Endothelial cell (in vitro differentiated cells): ENCODE measurements around the gene HHAT. TPM values are rescaled to one million over a fixed set of nuclear protein-coding genes. Genes with fewer than 3 reads are reported as not detected.

Experiments
- DNase-seq: peaks from one replicate; pipeline ENCODE4 v3.0.0; 2021; ENCODE audit warnings: low spot score
- H3K27ac Mint-ChIP-seq: one replicate; pipeline ENCODE4 v1.8.0; 2021; ENCODE audit warnings: mixed read lengths, inconsistent platforms; ENCODE audit not compliant: unreplicated experiment
- H3K27me3 Mint-ChIP-seq: one replicate; pipeline ENCODE4 v1.8.0; 2021; ENCODE audit warnings: mild to moderate bottlenecking, moderate library complexity, mixed read lengths, inconsistent platforms; ENCODE audit not compliant: unreplicated experiment
- H3K36me3 Mint-ChIP-seq: one replicate; pipeline ENCODE4 v1.8.0; 2021; ENCODE audit warnings: mild to moderate bottlenecking, low read depth, mixed read lengths, inconsistent platforms; ENCODE audit not compliant: unreplicated experiment
- H3K4me1 Mint-ChIP-seq: one replicate; pipeline ENCODE4 v1.8.0; 2021; ENCODE audit warnings: mild to moderate bottlenecking, mixed read lengths, inconsistent platforms; ENCODE audit not compliant: unreplicated experiment
- H3K4me3 Mint-ChIP-seq: one replicate; pipeline ENCODE4 v1.8.0; 2021; ENCODE audit warnings: mild to moderate bottlenecking, mixed read lengths, inconsistent platforms; ENCODE audit not compliant: unreplicated experiment
- H3K9me3 Mint-ChIP-seq: one replicate; pipeline ENCODE4 v1.8.0; 2021; ENCODE audit warnings: mixed read lengths, inconsistent platforms; ENCODE audit not compliant: unreplicated experiment
- total RNA-seq: library from RNA; stranded (reverse); fragmentation: NEBNext Ultra II Directional; extraction: Animal tissue kit (Norgen Biotek cat#: 25700); gene quantifications from one replicate; pipeline ENCODE4 v1.2.1, GENCODE V29; 2021; ENCODE audit not compliant: unreplicated experiment
- TF ChIP-seq, protein P1 (sequence below): fragments of 200-600 bp; sonication (generic); IDR thresholded peaks from one replicate; pipeline ENCODE4 v1.5.0; 2021; ENCODE audit warnings: antibody characterized with exemption; ENCODE audit not compliant: unreplicated experiment

Gene HHAT
- total RNA-seq, 1 donor from 2014 or later = 6.0 TPM

- TF ChIP-seq, protein P1, sequence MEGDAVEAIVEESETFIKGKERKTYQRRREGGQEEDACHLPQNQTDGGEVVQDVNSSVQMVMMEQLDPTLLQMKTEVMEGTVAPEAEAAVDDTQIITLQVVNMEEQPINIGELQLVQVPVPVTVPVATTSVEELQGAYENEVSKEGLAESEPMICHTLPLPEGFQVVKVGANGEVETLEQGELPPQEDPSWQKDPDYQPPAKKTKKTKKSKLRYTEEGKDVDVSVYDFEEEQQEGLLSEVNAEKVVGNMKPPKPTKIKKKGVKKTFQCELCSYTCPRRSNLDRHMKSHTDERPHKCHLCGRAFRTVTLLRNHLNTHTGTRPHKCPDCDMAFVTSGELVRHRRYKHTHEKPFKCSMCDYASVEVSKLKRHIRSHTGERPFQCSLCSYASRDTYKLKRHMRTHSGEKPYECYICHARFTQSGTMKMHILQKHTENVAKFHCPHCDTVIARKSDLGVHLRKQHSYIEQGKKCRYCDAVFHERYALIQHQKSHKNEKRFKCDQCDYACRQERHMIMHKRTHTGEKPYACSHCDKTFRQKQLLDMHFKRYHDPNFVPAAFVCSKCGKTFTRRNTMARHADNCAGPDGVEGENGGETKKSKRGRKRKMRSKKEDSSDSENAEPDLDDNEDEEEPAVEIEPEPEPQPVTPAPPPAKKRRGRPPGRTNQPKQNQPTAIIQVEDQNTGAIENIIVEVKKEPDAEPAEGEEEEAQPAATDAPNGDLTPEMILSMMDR = no peak
- peaks cover 15% of the 10 kb centered on the region for H3K4me1 Mint-ChIP-seq
Measured at GRCh38 chr1:210703593-210703992, 374.9 kb downstream of the HHAT start.

GRCh38 chr1:210705086-210705485 is 376.4 kb downstream of the HHAT start:
- Mint-ChIP-seq H3K36me3 (no peaks in the 10 kb centered on the region), H3K4me1 (peaks cover 15% of the 10 kb centered on the region), H3K9me3 (no peaks in the 10 kb centered on the region), H3K27me3 (no peaks in the 10 kb centered on the region), H3K4me3 (no peak overlapping the region), H3K27ac (no peak overlapping the region)
- TF ChIP-seq, protein P1 = no peak
- DNase-seq = no peak

More at GRCh38 chr1:210703593-210703992, 374.9 kb downstream of the HHAT start:
- no peak overlapping the region for H3K4me3 Mint-ChIP-seq
- H3K9me3 Mint-ChIP-seq = no peaks in the 10 kb centered on the region
- no peaks in the 10 kb centered on the region for H3K36me3 Mint-ChIP-seq
- H3K27ac Mint-ChIP-seq = no peak overlapping the region
- no peaks in the 10 kb centered on the region for H3K27me3 Mint-ChIP-seq
- DNase-seq = no peak

- Mint-ChIP-seq H3K4me3 (no peak overlapping the region), H3K27me3 (no peaks in the 10 kb centered on the region), H3K36me3 (no peaks in the 10 kb centered on the region), H3K4me1 (peaks cover 15% of the 10 kb centered on the region), H3K9me3 (no peaks in the 10 kb centered on the region), H3K27ac (no peak overlapping the region)
- TF ChIP-seq, protein P1 = no peak
- no peak for DNase-seq
Measured at GRCh38 chr1:210706246-210706645, 377.5 kb downstream of the HHAT start.

GRCh38 chr1:210707300-210708240 is 378.9 kb downstream of the HHAT start:
- Mint-ChIP-seq H3K4me3 (no peak overlapping the region), H3K27ac (no peak overlapping the region), H3K4me1 (peaks cover 15% of the 10 kb centered on the region), H3K9me3 (no peaks in the 10 kb centered on the region), H3K36me3 (no peaks in the 10 kb centered on the region), H3K27me3 (no peaks in the 10 kb centered on the region)
- TF ChIP-seq, protein P1 = no peak
- DNase-seq = no peak

DNA sequence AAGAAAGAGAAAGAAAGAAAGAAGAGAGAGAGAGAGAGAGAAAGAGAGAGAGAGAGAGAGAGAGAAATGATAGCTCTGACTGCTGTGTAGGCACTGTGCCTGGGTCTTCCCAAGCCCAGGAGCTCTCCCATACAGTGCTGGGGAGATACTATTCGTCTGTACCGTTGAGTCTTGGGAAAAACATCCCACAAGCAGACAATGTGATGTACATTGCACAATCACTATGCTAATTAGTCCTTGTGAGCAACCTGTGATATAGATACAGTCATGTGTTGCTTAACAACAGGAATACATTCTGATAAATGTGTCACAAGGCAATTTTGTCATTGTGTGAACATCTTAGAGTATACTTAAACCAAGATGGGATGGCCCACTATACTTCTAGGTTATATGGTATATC is 381.0 kb downstream of the HHAT start:
- Mint-ChIP-seq H3K36me3 (no peaks in the 10 kb centered on the region), H3K4me3 (no peak overlapping the region), H3K27me3 (no peaks in the 10 kb centered on the region), H3K4me1 (peaks cover 15% of the 10 kb centered on the region), H3K27ac (no peak overlapping the region), H3K9me3 (no peaks in the 10 kb centered on the region)
- no peak for DNase-seq
- TF ChIP-seq, protein P1 = no peak
